ENCODE results near the gene RSRC1. TPM values are rescaled to one million over a fixed set of nuclear protein-coding genes. Genes with fewer than 3 reads are reported as not detected.

RSRC1 gene
- total and polyA plus RNA-seq, 4 experiments from 2014 or later = 23.4 to 35.7 (median 33.7) TPM

DNA sequence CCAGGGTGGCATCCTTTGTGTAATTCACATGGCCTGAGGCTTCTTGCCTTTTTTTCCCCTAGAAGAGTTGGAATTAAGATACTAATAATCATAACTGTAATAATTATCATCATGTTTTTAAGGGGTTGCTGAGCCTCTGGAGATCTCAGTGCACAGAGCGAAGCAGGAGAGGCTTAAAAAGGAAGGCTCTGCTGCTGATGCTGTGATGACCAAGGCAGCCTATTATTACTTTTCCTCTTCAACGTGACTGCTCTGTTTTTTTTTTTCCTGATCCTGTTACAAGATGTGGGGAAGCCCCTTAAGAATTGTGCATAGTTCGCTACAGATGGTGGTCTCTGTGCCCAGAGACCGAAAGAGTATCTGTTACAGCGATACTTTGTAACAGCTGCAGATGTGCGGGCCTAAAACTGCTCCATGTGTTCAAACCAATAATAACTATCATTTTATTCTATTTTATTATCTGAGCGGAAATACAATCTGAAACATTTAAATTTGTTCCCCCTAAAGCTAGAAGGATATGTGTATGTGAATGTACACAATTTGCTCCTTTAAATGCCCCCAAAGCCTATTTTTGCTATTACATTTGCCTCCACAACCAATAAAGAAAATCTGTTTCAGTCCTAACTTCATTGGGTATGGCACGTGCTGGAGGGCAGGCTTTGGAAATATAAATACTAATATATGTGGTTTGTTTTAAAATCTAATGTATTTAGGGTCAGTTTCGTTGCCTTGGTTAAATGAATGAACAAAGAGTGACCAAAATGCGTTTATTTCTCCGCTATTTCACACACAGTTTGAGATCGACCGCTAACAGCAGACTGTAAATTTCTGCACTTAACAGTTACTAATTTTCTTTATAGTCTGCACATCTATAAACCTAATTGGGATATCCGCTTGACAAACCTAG lies 8.3 kb upstream of the RSRC1 start:
- H3K27ac Mint-ChIP-seq = peak overlapping the region in 1 of 7 donors; percentile 82

DNA sequence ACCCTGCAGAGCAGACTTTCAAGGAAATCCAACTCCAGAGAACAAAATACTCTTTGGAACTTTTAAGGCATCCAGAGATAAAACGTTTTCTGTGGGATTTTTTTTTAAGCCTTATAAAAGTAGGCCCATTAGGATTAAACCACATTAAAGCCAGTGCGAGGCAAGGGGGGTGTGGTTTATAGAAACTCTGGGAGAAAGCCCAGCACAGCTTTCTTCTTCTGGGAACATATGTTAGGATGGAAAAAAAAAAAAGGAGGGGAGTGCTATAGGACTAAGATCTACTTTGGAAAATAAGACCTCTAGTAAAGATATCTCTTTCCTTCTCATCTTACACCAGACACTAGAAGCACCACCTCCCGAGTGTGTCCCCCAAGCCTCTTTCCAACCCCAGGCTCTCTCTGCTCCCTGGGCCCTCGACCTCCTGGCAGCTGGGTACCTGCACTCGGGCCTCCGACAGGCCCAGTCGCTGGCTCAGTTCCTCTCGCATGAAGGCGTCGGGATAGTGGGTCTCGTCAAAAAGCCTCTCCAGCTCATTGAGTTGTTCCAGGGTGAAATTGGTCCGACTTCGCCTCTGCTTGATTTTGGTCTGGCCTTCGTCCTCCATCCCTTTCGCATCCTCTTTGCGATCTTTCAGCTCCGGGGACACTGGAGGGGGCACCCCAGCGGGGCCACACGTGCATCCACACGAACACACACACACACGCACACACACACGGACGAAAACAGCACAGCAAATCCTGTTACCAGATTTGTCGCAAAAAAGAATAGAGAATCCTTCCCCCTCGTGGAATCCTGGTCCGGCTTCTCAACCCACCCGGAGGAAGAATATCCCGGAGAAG lies 7.4 kb upstream of the RSRC1 start:
- no peaks in the 10 kb centered on the region for H3K9me3 ChIP-seq (ENCODE audit: control insufficient read depth in 1 of 2, low read length in 2 of 2)
- Mint-ChIP-seq H3K4me3 (peak overlapping the region in 5 of 8 donors; percentile 22 to 62 (median 40)), H3K27me3 (peaks cover 76 to 77% of the 10 kb centered on the region in 2 donors), H3K27ac (peak overlapping the region in 6 of 7 donors; percentile 42 to 92 (median 72)), H3K4me1 (peaks cover 24 to 62% (median 42%) of the 10 kb centered on the region in 4 donors), H3K36me3 (peaks cover 0 to 7% of the 10 kb centered on the region in 2 donors), H3K9me3 (peaks cover 0 to 54% (median 16%) of the 10 kb centered on the region in 8 donors)
- intact Hi-C loops (cut with micrococcal nuclease) = loop anchor here (10.0 kb wide), 2 partner anchors 928 to 1618 kb away; no protein-coding TSS in a partner anchor
- peaks cover 92% of the 10 kb centered on the region for H3K27me3 ChIP-seq (ENCODE audit: insufficient read depth, low read length)
- no peak overlapping the region for H3K4me3 ChIP-seq (ENCODE audit: low read length in 2 of 2)
- ChIA-PET CTCF (ENCODE audit: partially characterized antibody) (no interaction called here), POLR2A (ENCODE audit: partially characterized antibody) (no interaction called here)
- peaks cover 51% of the 10 kb centered on the region for H3K4me1 ChIP-seq (ENCODE audit: insufficient read depth, low read length)
- H3K36me3 ChIP-seq (ENCODE audit: insufficient read depth, low read length) = no peaks in the 10 kb centered on the region
- no peak overlapping the region for H3K27ac ChIP-seq (ENCODE audit: low read depth, low read length)
- DNase-seq = peak in 1 of 5 donors; percentile 21

More for the DNA sequence above, 8.3 kb upstream of the RSRC1 start:
- H3K36me3 ChIP-seq (ENCODE audit: insufficient read depth, low read length) = no peaks in the 10 kb centered on the region
- H3K4me3 ChIP-seq (ENCODE audit: low read length in 2 of 2) = no peak overlapping the region
- peaks cover 17 to 58% (median 36%) of the 10 kb centered on the region in 4 donors for H3K4me1 Mint-ChIP-seq
- no peaks in the 10 kb centered on the region for H3K9me3 ChIP-seq (ENCODE audit: control insufficient read depth in 1 of 2, low read length in 2 of 2)
- peak in 1 of 5 donors; percentile 6 for DNase-seq
- peaks cover 74 to 75% of the 10 kb centered on the region in 2 donors for H3K27me3 Mint-ChIP-seq
- POLR2A ChIA-PET (ENCODE audit: partially characterized antibody) = interaction anchor here (1.1 kb wide), 1 partner anchor 8 kb away, joined by 3 read pairs; the partner anchor contains the start of gene RSRC1
- peaks cover 0 to 7% of the 10 kb centered on the region in 2 donors for H3K36me3 Mint-ChIP-seq
- peak overlapping the region in 2 of 8 donors; percentile 20 to 27 for H3K4me3 Mint-ChIP-seq
- CTCF ChIA-PET (ENCODE audit: partially characterized antibody) = no interaction called here
- intact Hi-C loops (cut with micrococcal nuclease) = loop anchor here (10.0 kb wide), 2 partner anchors 927 to 1617 kb away; no protein-coding TSS in a partner anchor
- H3K4me1 ChIP-seq (ENCODE audit: insufficient read depth, low read length) = peaks cover 43% of the 10 kb centered on the region
- H3K27me3 ChIP-seq (ENCODE audit: insufficient read depth, low read length) = peaks cover 84% of the 10 kb centered on the region
- no peak overlapping the region for H3K27ac ChIP-seq (ENCODE audit: low read depth, low read length)
- H3K9me3 Mint-ChIP-seq = peaks cover 0 to 50% (median 21%) of the 10 kb centered on the region in 8 donors

DNA sequence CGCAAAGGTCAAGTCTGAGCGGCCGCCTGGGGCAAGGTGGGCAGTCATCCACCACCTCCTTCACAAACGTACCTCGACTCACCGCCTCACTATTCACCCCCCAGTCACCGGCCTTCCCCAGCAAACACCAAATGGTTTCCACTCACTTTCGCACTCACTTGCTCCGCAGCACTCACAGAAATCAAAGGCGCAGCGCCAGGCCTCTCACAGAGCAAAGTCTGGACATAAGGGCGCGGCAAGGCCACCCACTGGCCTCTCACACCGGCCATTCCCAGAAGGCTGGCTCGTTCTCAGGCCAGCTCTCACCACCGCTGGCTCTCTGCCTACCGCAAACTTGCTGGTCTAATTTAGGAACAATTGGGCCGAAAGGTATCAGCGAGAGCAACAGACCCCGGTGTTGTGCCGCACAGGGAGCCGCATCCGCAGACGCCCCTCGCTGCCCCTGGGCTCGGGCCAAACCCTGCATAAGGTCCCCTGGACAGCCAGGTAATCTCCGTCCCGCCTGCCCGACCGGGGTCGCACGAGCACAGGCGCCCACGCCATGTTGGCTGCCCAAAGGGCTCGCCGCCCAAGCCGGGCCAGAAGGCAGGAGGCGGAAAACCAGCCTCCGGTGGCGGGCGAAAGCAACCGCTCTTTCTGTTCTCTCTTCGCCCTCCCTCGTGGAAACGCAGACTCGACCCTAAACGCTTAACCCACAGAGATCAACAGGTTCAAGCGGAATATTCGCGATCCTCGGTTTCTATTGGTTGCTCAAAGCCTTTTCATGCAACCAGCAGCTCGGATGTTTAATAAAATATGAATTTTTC lies 6.6 kb upstream of the RSRC1 start:
- Mint-ChIP-seq H3K4me3 (peak overlapping the region; percentile 18 to 81 (median 54)), H3K9me3 (peaks cover 0 to 45% (median 16%) of the 10 kb centered on the region in 8 donors), H3K4me1 (peaks cover 19 to 58% (median 34%) of the 10 kb centered on the region in 4 donors), H3K27ac (peak overlapping the region in 5 of 7 donors; percentile 42 to 92 (median 82)), H3K27me3 (peaks cover 74 to 76% of the 10 kb centered on the region in 2 donors), H3K36me3 (peaks cover 0 to 2% of the 10 kb centered on the region in 2 donors)
- H3K9me3 ChIP-seq (ENCODE audit: control insufficient read depth in 1 of 2, low read length in 2 of 2) = no peaks in the 10 kb centered on the region
- intact Hi-C loops (cut with micrococcal nuclease) = loop anchor here (10.0 kb wide), 2 partner anchors 928 to 1618 kb away; no protein-coding TSS in a partner anchor
- H3K27ac ChIP-seq (ENCODE audit: low read depth, low read length) = no peak overlapping the region
- POLR2A ChIA-PET (ENCODE audit: partially characterized antibody) = no interaction called here
- peaks cover 46% of the 10 kb centered on the region for H3K4me1 ChIP-seq (ENCODE audit: insufficient read depth, low read length)
- CTCF ChIA-PET (ENCODE audit: partially characterized antibody) = no interaction called here
- peaks cover 93% of the 10 kb centered on the region for H3K27me3 ChIP-seq (ENCODE audit: insufficient read depth, low read length)
- DNase-seq = peak in 2 of 5 donors; percentile 16 to 30
- peak overlapping the region in 1 of 2 donors; percentile 4 for H3K4me3 ChIP-seq (ENCODE audit: low read length in 2 of 2)
- no peaks in the 10 kb centered on the region for H3K36me3 ChIP-seq (ENCODE audit: insufficient read depth, low read length)

DNA sequence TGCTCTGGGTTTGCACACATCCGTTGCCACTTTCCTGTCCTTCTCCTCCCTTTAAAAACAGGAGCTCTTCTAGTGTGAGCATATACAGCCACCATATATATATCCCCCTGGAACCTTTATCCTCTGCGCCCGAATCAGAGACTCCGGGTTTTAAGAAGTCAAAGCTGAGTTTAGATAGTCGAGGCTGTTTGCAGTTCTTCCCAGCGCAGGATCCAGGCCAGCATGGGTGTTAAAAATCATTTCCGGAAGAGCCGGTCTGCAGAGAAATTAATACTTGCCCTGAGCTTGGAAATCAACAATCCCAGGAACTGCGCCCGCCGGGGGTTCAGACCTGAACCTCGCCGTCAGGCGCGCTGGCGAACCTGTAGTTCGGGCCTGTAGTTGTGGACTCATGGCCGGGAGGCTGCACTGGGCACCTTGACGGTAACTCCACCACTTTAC lies 6.0 kb upstream of the RSRC1 start:
- H3K4me1 ChIP-seq (ENCODE audit: insufficient read depth, low read length) = peaks cover 41% of the 10 kb centered on the region
- peak overlapping the region in 4 of 7 donors; percentile 54 to 90 (median 70) for H3K27ac Mint-ChIP-seq
- peaks cover 18 to 52% (median 31%) of the 10 kb centered on the region in 4 donors for H3K4me1 Mint-ChIP-seq
- peaks cover 0 to 40% (median 16%) of the 10 kb centered on the region in 8 donors for H3K9me3 Mint-ChIP-seq
- no peaks in the 10 kb centered on the region for H3K9me3 ChIP-seq (ENCODE audit: control insufficient read depth in 1 of 2, low read length in 2 of 2)
- peak in 1 of 5 donors; percentile 27 for DNase-seq
- intact Hi-C loops (cut with micrococcal nuclease) = loop anchor here (10.0 kb wide), 2 partner anchors 929 to 1619 kb away; no protein-coding TSS in a partner anchor
- peak overlapping the region; percentile 10 to 81 (median 54) for H3K4me3 Mint-ChIP-seq
- no peak overlapping the region for H3K4me3 ChIP-seq (ENCODE audit: low read length in 2 of 2)
- CTCF ChIA-PET (ENCODE audit: partially characterized antibody) = no interaction called here
- H3K27ac ChIP-seq (ENCODE audit: low read depth, low read length) = no peak overlapping the region
- POLR2A ChIA-PET (ENCODE audit: partially characterized antibody) = no interaction called here
- peaks cover 72 to 76% of the 10 kb centered on the region in 2 donors for H3K27me3 Mint-ChIP-seq
- peaks cover 93% of the 10 kb centered on the region for H3K27me3 ChIP-seq (ENCODE audit: insufficient read depth, low read length)
- peaks cover 0 to 2% of the 10 kb centered on the region in 2 donors for H3K36me3 Mint-ChIP-seq
- no peaks in the 10 kb centered on the region for H3K36me3 ChIP-seq (ENCODE audit: insufficient read depth, low read length)

DNA sequence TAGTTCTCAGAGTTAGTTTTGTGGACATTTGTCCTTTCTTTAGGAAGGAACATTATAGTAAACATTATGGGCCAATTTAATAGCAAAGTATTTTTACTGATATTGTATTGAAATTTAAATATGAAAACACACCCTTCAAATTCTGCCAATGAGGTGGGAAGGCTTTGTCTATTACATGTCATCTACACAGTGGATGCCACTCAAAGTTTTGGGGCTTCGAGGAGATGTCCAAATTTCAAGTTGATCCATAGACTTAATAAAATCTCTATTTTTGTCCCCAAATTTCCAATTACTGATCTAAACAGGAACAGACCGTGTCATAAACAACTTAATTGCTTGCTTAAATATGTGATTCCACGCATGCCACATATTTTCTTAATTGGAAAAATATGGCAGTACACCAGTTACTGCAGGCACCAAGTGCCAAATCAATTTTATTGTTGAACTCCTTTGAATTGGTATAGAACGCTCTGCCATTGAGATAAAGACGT lies 5.4 kb upstream of the RSRC1 start:
- Histone ChIP-seq H3K4me3 (ENCODE audit: low read length in 2 of 2) (no peak overlapping the region), H3K36me3 (ENCODE audit: insufficient read depth, low read length) (no peaks in the 10 kb centered on the region), H3K27ac (ENCODE audit: low read depth, low read length) (no peak overlapping the region), H3K9me3 (ENCODE audit: control insufficient read depth in 1 of 2, low read length in 2 of 2) (no peaks in the 10 kb centered on the region), H3K4me1 (ENCODE audit: insufficient read depth, low read length) (peaks cover 45% of the 10 kb centered on the region), H3K27me3 (ENCODE audit: insufficient read depth, low read length) (peaks cover 90% of the 10 kb centered on the region)
- Mint-ChIP-seq H3K9me3 (peaks cover 0 to 41% (median 16%) of the 10 kb centered on the region in 8 donors), H3K4me3 (peak overlapping the region; percentile 7 to 75 (median 57)), H3K36me3 (peaks cover 1 to 3% of the 10 kb centered on the region in 2 donors), H3K4me1 (peaks cover 19 to 52% (median 32%) of the 10 kb centered on the region in 4 donors), H3K27me3 (peaks cover 68 to 72% of the 10 kb centered on the region in 2 donors), H3K27ac (peak overlapping the region in 4 of 7 donors; percentile 40 to 90 (median 70))
- DNase-seq = peak in 1 of 5 donors; percentile 12
- intact Hi-C loops (cut with micrococcal nuclease) = loop anchor here (10.0 kb wide), 2 partner anchors 930 to 1620 kb away; no protein-coding TSS in a partner anchor
- ChIA-PET CTCF (ENCODE audit: partially characterized antibody) (no interaction called here), POLR2A (ENCODE audit: partially characterized antibody) (interaction anchor here (1.5 kb wide), 1 partner anchor 10 kb away, joined by 7 read pairs; no protein-coding TSS in a partner anchor)

All from CD4-positive, alpha-beta memory T cell (primary cell).